Non-pigmented ciliary epithelial cell (primary cell): ENCODE data around the gene SGO1.
"Not testable (repeated sequence)": the region's sequence is repeated elsewhere in the genome, so short reads cannot be mapped to it uniquely, and the experiment has no call there.

ENCODE experiments used
- DNase-seq: peaks from one replicate; pipeline ENCODE4 v3.0.0-alpha.2; 2010; ENCODE audit warnings: low read depth

The SGO1 gene

GRCh38 chr3:20185679-20186599, at the start of gene SGO1:
SGO1 (minus strand) TSS chr3:20186206; CDS start chr3:20184027, 2,179 bp downstream.
- DNase-seq, result peak; percentile 91

GRCh38 chr3:20235796-20236195, 49.8 kb upstream of the SGO1 start:
- DNase-seq, result no peak

- DNase-seq, result no peak
Measured at GRCh38 chr3:20232906-20233780, 47.1 kb upstream of the SGO1 start.

- no peak for DNase-seq
Measured at GRCh38 chr3:20230954-20231353, 44.9 kb upstream of the SGO1 start.

- no peak for DNase-seq
Measured at GRCh38 chr3:20225769-20226168, 39.8 kb upstream of the SGO1 start.

- no peak for DNase-seq
Measured at GRCh38 chr3:20222274-20222673, 36.3 kb upstream of the SGO1 start.

- no peak for DNase-seq
Measured at GRCh38 chr3:20218215-20218614, 32.2 kb upstream of the SGO1 start.

GRCh38 chr3:20215636-20216035, 29.6 kb upstream of the SGO1 start:
- no peak for DNase-seq

GRCh38 chr3:20213491-20213890, 27.5 kb upstream of the SGO1 start:
- DNase-seq, result not testable (repeated sequence)

GRCh38 chr3:20207945-20208344, 21.9 kb upstream of the SGO1 start:
- DNase-seq, result not testable (repeated sequence)

- DNase-seq, result not testable (repeated sequence)
Measured at GRCh38 chr3:20205898-20206297, 19.9 kb upstream of the SGO1 start.

- DNase-seq, result no peak
Measured at GRCh38 chr3:20201143-20201542, 15.1 kb upstream of the SGO1 start.

- DNase-seq, result no peak
Measured at GRCh38 chr3:20197775-20198174, 11.8 kb upstream of the SGO1 start.

- DNase-seq, result no peak
Measured at GRCh38 chr3:20194793-20195460, 8.9 kb upstream of the SGO1 start.

- no peak for DNase-seq
Measured at GRCh38 chr3:20190991-20191390, 5.0 kb upstream of the SGO1 start.

- DNase-seq, result no peak
Measured at GRCh38 chr3:20186600-20187004, 596 bp upstream of the SGO1 start.

GRCh38 chr3:20185331-20185678, 701 bp downstream of the SGO1 start:
- DNase-seq, result no peak

- no peak for DNase-seq
Measured at GRCh38 chr3:20182206-20182605, 3.8 kb downstream of the SGO1 start.

GRCh38 chr3:20181276-20181675, 4.7 kb downstream of the SGO1 start:
- DNase-seq, result no peak

GRCh38 chr3:20173844-20174410, 12.1 kb downstream of the SGO1 start:
- DNase-seq, result no peak

GRCh38 chr3:20161714-20162113, 24.3 kb downstream of the SGO1 start:
- DNase-seq, result no peak

- no peak for DNase-seq
Measured at GRCh38 chr3:20160230-20160629, 25.8 kb downstream of the SGO1 start.
